ENCODE results near the gene AIFM3.
"Not testable (repeated sequence)": the region's sequence is repeated elsewhere in the genome, so short reads cannot be mapped to it uniquely, and the experiment has no call there.

Gene AIFM3

GRCh38 chr22:20966883-20967696 lies at the start of gene AIFM3:
AIFM3 (plus strand) TSS chr22:20967255; CDS start chr22:20967945, 690 bp downstream.
- DNase-seq = no peak

GRCh38 chr22:20918663-20919218 lies 48.3 kb upstream of the AIFM3 start:
- DNase-seq = no peak

- DNase-seq = no peak
Observed at GRCh38 chr22:20919718-20920117, 47.3 kb upstream of the AIFM3 start.

- no peak for DNase-seq
Observed at GRCh38 chr22:20920881-20921203, 46.2 kb upstream of the AIFM3 start.

- no peak for DNase-seq
Observed at GRCh38 chr22:20922141-20922751, 44.8 kb upstream of the AIFM3 start.

GRCh38 chr22:20926243-20926642 lies 40.8 kb upstream of the AIFM3 start:
- no peak for DNase-seq

GRCh38 chr22:20927940-20928572 lies 39.0 kb upstream of the AIFM3 start:
- DNase-seq = no peak

- DNase-seq = no peak
Observed at GRCh38 chr22:20928573-20928967, 38.5 kb upstream of the AIFM3 start.

GRCh38 chr22:20930004-20930403 lies 37.1 kb upstream of the AIFM3 start:
- DNase-seq = no peak

- not testable (repeated sequence) for DNase-seq
Observed at GRCh38 chr22:20930435-20930834, 36.6 kb upstream of the AIFM3 start.

GRCh38 chr22:20931126-20931654 lies 35.9 kb upstream of the AIFM3 start:
- no peak for DNase-seq

- no peak for DNase-seq
Observed at GRCh38 chr22:20933910-20934309, 33.1 kb upstream of the AIFM3 start.

- DNase-seq = not testable (repeated sequence)
Observed at GRCh38 chr22:20935049-20935448, 32.0 kb upstream of the AIFM3 start.

- not testable (repeated sequence) for DNase-seq
Observed at GRCh38 chr22:20935780-20936539, 31.1 kb upstream of the AIFM3 start.

- no peak for DNase-seq
Observed at GRCh38 chr22:20937031-20937793, 29.8 kb upstream of the AIFM3 start.

- DNase-seq = no peak
Observed at GRCh38 chr22:20937794-20938671, 29.0 kb upstream of the AIFM3 start.

- DNase-seq = not testable (repeated sequence)
Observed at GRCh38 chr22:20939457-20940185, 27.4 kb upstream of the AIFM3 start.

GRCh38 chr22:20940186-20940651 lies 26.8 kb upstream of the AIFM3 start:
- DNase-seq = no peak

GRCh38 chr22:20940904-20941385 lies 26.1 kb upstream of the AIFM3 start:
- DNase-seq = no peak

All from right forelimb (tissue), 1 donor.